Measurements from ENCODE around the gene RFTN1.

The RFTN1 gene

GRCh38 chr3:16381426-16381825 lies 132.1 kb downstream of the RFTN1 start:
- in situ Hi-C loops (cut with HindIII; ENCODE audit: low pct_ligation_motif_present, low pct_unique_long_range_greater_than_20kb, low sequenced_read_pairs) = no loop called here

GRCh38 chr3:16380421-16380820 lies 133.1 kb downstream of the RFTN1 start:
- in situ Hi-C loops (cut with HindIII; ENCODE audit: low pct_ligation_motif_present, low pct_unique_long_range_greater_than_20kb, low sequenced_read_pairs) = no loop called here
- DNase-seq = no peak

More at GRCh38 chr3:16381426-16381825, 132.1 kb downstream of the RFTN1 start:
- no peak for DNase-seq

GRCh38 chr3:16379838-16380237 lies 133.7 kb downstream of the RFTN1 start:
- in situ Hi-C loops (cut with HindIII; ENCODE audit: low pct_ligation_motif_present, low pct_unique_long_range_greater_than_20kb, low sequenced_read_pairs) = no loop called here

GRCh38 chr3:16378920-16379319 lies 134.6 kb downstream of the RFTN1 start:
- in situ Hi-C loops (cut with HindIII; ENCODE audit: low pct_ligation_motif_present, low pct_unique_long_range_greater_than_20kb, low sequenced_read_pairs) = no loop called here
- no peak for DNase-seq

More at GRCh38 chr3:16379838-16380237, 133.7 kb downstream of the RFTN1 start:
- DNase-seq = no peak

DNA sequence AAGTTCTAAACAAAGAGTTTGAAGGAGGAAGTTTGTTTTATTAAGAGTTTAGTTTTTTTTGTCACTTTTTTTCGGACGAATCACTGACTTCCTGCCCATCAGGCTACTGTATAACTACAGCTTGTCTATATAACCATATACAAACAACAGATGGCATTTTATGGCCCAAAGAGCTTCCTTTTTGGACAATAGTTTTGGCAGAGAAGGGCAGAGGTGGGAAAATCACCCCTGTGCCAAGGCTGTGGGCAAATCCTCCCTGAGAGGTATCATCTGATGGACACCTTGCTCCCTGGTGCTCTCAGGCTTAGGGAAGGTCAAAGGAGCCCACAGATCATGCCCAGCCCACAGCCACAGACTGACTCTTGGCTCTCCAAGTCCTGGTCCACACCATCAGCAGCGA lies 135.1 kb downstream of the RFTN1 start:
- in situ Hi-C loops (cut with HindIII; ENCODE audit: low pct_ligation_motif_present, low pct_unique_long_range_greater_than_20kb, low sequenced_read_pairs) = no loop called here
- no peak for DNase-seq

DNA sequence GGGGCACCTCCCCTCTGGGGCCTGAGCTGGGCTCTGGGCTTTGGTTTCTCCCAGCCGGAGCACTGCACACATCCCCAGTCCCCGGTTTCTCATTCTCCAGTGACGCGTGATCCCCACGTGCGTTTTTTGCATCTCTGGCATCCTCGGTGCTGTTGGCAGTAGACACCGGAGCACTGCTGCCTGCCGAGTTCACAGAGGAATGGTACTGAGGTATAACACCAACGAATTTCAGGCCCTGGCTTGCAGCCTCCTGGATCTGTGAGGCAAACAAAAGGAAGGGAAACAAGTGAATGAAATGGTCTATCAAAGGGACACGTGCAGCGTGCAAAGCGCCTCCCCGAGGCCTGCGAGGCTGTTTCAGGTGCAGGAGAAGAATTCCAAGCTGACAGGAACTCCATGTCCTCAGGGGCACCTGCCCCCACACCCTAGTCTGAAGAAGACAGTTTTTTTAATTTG lies 135.6 kb downstream of the RFTN1 start:
- in situ Hi-C loops (cut with HindIII; ENCODE audit: low pct_ligation_motif_present, low pct_unique_long_range_greater_than_20kb, low sequenced_read_pairs) = no loop called here
- no peak for DNase-seq

DNA sequence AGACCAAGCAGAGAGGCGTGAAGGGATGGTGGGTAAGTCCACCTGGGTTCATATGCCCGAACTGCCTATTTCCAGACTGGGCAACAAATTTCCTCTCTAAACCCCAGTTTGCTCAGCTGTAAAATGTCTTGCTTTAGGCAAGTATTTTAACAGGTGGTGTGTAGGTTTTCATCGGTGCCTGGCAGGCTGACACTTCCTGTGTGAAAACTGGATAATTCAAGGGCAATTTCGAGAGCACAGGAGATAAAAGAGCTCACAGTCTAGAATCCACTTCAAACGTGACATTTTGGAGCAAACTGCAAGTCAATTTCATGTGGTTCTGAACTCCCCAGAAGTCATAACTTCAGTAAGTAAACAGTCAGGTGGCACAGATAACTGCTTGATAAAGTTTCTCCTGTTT lies 136.3 kb downstream of the RFTN1 start:
- no peak for DNase-seq
- in situ Hi-C loops (cut with HindIII; ENCODE audit: low pct_ligation_motif_present, low pct_unique_long_range_greater_than_20kb, low sequenced_read_pairs) = no loop called here

DNA sequence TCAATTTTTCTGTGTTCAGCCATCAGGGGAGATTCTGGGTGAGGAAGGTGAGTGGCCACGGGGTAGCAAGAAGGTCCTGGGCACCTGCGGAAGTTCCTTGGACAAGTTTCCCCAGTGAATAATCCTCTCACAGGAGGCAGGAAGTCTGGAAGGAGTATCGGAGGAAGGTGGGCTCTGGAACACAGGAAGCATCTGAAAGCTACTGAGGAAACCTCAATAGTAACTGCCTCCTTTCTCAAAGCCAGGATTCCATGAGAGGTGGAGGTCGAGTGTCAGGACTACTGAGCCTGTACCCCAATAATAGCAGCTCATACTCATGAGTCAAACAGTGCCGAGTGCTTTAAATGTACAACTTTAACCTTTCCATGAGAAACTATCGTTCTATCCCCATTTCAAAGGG lies 137.6 kb downstream of the RFTN1 start:
- in situ Hi-C loops (cut with HindIII; ENCODE audit: low pct_ligation_motif_present, low pct_unique_long_range_greater_than_20kb, low sequenced_read_pairs) = no loop called here
- no peak for DNase-seq

- DNase-seq = no peak
- in situ Hi-C loops (cut with HindIII; ENCODE audit: low pct_ligation_motif_present, low pct_unique_long_range_greater_than_20kb, low sequenced_read_pairs) = no loop called here
These were observed 138.6 kb downstream of the RFTN1 start for GRCh38 chr3:16374935-16375245.

DNA sequence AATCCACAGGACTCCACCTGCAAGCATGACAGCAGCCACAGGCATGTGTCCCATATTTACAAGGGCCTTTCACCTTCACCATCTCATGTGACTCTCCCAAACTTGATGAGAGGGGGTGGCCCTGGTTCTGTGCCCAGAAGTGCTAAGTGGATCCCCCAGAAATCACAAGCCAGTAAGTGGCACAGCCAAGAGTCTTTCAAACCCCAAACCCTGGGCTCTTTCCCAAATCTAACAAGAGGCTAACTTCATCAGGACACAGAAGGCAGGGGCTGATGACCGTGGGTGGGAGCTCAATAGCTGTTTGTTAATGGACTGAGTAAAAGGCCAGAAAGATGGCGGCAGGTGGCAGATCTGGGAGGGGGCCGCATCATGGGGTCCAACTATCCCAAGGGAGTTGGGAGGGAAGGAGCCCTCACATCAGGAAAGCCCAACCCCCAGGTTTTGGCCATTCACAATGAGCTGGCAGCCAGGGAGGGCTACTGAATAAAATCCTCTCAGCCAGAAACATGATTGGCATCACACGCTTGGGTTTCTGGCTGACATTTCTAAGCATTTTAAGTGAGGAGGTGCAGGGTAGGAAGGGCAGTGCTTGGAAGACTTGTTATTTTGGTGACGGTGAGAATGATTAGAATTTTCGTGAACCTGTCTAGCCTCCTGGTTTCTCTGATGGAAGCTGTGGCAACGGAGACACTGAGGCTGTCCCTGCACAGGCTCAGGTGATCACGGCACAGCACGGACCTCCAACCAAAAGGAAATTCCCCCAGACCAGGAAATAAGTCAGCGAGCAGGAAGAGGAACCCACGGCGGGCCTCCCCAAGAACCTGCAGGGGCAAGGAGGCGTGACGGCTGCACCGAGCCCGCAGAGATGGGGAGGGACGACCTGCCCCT lies 139.2 kb downstream of the RFTN1 start:
- DNase-seq = no peak
- in situ Hi-C loops (cut with HindIII; ENCODE audit: low pct_ligation_motif_present, low pct_unique_long_range_greater_than_20kb, low sequenced_read_pairs) = no loop called here

- no peak for DNase-seq
- in situ Hi-C loops (cut with HindIII; ENCODE audit: low pct_ligation_motif_present, low pct_unique_long_range_greater_than_20kb, low sequenced_read_pairs) = no loop called here
These were observed 140.1 kb downstream of the RFTN1 start for GRCh38 chr3:16373341-16373946.

GRCh38 chr3:16372362-16373292 lies 140.9 kb downstream of the RFTN1 start:
- in situ Hi-C loops (cut with HindIII; ENCODE audit: low pct_ligation_motif_present, low pct_unique_long_range_greater_than_20kb, low sequenced_read_pairs) = no loop called here
- no peak for DNase-seq

DNA sequence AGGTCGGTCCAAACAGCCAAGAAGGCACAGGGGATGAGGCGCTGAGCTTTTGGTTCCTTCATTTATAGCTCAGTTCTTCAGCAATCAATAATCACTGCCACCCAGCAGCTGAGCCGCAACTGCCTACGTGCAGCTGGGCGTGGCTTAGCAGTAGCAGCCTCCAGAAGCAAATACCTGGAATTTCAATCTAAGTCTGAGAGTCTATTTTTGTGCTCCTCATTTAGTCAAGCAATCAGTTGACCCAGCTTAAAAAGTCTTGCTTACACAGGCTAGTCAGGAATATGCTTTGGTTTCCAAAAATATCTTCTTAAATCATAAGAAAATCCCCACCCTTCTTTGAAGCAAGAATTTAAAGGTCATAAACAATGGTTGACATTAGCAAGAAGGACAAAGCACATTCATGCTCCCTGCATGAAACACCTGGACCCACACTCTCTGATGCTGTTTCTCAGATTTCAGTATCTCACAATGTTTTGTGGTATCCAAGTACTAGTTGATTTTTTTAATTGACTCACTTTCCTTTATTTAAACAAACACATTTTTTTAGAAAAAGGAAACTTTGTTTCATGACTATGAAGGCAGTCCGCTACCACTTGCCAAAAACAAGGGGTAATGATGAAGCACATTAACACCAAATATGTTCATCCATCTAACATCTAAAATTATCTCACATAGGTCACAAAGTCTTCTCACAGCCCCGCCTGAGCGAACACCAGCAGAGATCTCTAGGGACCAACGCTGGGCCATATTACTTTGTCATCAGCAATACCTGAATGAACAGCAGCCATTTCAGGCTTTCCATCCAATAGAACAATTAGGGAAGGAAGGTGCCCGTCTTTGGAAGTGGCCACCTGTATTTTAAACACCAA lies 142.4 kb downstream of the RFTN1 start:
- no peak for DNase-seq
- in situ Hi-C loops (cut with HindIII; ENCODE audit: low pct_ligation_motif_present, low pct_unique_long_range_greater_than_20kb, low sequenced_read_pairs) = no loop called here

GRCh38 chr3:16370503-16370871 lies 143.0 kb downstream of the RFTN1 start:
- DNase-seq = no peak
- in situ Hi-C loops (cut with HindIII; ENCODE audit: low pct_ligation_motif_present, low pct_unique_long_range_greater_than_20kb, low sequenced_read_pairs) = no loop called here

- in situ Hi-C loops (cut with HindIII; ENCODE audit: low pct_ligation_motif_present, low pct_unique_long_range_greater_than_20kb, low sequenced_read_pairs) = no loop called here
- DNase-seq = no peak
These were observed 143.6 kb downstream of the RFTN1 start for GRCh38 chr3:16369885-16370284.

- no peak for DNase-seq
- in situ Hi-C loops (cut with HindIII; ENCODE audit: low pct_ligation_motif_present, low pct_unique_long_range_greater_than_20kb, low sequenced_read_pairs) = no loop called here
These were observed 144.2 kb downstream of the RFTN1 start for GRCh38 chr3:16369276-16369675.

DNA sequence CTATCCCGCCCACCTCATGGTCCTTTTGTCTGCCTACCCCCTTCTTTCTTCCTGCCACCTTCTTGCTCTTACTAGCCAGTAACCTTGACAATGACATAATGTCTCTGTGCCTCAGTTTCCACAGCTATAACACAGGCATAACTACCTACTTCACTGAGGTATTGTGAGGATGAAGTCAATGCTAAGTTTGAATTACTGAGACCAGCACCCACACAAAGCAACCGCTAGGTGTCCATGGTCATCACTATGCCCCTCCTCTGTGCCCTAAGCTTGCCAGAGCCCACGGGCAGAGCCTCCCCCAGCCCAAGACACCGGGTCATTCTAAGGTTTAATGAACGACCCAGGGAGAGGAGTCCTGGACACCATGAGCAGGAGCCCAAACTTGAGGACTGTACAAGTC lies 146.9 kb downstream of the RFTN1 start:
- in situ Hi-C loops (cut with HindIII; ENCODE audit: low pct_ligation_motif_present, low pct_unique_long_range_greater_than_20kb, low sequenced_read_pairs) = no loop called here

DNA sequence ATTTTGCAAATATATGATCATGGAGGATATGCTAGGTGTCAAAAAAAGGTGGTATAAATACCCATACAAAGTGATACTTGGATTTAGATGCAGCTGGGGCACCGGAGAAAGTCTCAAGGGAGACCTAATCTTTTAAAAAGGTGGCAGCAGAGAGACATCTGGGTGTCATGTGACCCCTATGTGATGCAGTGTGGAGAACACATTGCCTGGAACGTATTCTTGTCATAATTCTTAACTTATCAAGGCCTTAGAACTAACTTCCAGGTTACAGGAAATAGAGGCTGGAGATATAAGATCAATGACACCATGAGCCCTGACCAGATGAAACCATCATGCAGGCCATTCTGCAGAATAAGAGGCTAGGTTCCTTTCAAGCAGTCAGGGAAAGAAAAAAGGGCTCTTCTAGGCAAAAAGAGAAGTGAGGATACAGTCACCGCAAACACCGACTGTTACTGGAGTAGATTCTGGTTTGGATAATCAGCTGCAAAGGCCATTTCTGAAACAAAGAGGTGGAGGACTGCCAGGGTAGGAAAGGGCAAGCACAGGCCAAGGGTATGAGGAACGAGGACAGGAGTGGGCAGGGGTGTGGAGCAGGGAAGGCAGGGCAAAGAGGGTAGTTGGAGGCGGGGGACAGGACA lies 147.9 kb downstream of the RFTN1 start:
- in situ Hi-C loops (cut with HindIII; ENCODE audit: low pct_ligation_motif_present, low pct_unique_long_range_greater_than_20kb, low sequenced_read_pairs) = no loop called here
- DNase-seq = no peak

More for the DNA sequence above, 146.9 kb downstream of the RFTN1 start:
- DNase-seq = no peak

All from ACHN (cell line).